HG03196 (cell line): ENCODE data around the gene YRDC.
"Not testable (repeated sequence)": the region's sequence is repeated elsewhere in the genome, so short reads cannot be mapped to it uniquely, and the experiment has no call there.

Source experiments
- ATAC-seq: cut with Tn5 transposase; IDR thresholded peaks from one replicate; pipeline ENCODE4 v1.9.1; 2021; ENCODE audit not compliant: unreplicated experiment

The YRDC gene

DNA sequence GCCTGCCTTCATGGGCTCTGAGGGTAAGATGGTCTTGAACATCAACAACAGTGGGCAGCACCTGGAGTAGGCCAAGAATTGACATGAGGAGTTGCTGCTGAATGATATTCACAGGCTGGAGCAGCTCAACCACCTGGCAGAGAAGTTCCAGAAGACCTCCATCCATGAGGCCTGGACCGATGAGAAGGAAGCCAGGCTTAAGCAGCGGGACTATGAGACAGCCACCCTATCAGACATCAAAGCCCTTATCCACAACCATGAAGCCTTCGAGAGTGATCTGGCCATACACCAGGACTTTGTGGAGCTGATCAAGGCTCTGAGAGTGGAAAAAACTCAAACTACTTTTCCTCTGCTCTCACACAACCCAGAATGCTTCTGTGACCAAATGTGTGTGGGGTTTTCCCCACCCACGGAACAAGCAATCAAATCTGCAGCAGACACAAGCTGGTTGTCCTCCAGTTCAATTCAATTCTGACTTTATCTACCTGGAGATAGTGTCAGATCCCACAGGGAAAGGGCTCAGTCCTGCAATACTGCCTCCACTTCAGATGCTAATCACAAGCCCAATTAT is 31.0 kb downstream of the YRDC start:
- no peak for ATAC-seq

DNA sequence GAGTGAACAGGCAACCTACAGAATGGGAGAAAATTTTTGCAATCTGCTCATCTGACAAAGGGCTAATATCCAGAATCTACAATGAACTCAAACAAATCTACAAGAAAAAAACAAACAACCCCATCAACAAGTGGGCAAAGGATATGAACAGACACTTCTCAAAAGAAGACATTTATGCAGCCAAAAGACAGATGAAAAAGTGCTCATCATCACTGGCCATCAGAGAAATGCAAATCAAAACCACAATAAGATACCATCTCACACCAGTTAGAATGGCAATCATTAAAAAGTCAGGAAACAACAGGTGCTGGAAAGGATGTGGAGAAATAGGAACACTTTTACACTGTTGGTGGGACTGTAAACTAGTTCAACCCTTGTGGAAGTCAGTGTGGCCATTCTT is 36.6 kb downstream of the YRDC start:
- ATAC-seq = not testable (repeated sequence)

DNA sequence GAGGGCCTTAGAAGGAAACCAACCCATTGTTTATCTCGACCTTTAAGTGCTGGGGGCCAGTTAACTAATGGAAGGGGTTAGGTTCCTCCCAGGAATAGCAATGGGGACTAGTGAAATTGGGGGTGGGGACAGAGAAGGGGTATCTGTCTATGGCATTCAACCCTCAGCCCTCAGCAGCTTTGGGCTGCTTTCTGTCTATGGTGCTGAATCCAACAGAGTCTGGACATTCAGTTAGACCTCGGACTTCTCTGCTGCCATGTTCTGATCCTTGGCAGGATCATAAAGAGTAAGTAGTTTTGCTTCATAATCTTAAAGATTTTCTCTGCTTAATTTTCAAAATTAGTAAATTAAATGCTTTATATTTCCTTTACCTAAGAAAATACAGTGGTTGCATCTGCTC is 40.5 kb downstream of the YRDC start:
- no peak for ATAC-seq

DNA sequence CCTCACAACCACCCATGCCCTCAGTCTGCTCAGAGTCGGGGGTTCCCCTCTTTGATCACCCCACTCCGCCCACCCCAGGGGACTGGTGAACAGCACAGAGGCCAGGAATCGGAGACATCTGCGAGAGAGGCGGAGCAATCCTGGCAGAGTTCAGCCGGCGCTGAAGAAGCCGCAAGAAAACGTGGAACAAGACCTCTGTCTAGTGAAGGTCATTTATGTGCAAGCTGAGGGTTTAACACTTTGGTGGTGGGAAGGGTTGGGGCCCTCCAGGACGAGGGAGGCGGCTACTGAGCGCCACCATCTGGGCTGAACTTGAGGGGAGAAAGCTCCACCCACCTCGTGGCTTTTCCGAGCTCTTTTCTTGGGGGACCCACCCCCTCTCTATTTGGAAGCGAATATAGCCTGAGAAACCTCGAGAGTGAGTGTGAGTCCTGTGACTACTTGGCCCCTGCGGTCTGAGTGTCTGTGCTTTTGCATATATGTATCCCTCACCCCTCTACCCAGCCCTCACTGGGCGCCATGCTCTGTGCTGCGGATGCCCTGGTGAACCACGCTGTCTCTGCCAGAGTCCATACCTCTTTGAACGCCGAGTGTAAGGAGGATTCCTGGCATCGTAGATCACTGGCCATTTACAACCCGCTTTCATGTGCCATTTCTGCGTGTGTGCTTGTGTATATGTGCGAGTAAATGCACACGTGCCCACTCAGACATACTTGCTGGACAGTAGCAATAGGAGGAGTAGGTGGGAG is 41.9 kb downstream of the YRDC start:
- no peak for ATAC-seq

DNA sequence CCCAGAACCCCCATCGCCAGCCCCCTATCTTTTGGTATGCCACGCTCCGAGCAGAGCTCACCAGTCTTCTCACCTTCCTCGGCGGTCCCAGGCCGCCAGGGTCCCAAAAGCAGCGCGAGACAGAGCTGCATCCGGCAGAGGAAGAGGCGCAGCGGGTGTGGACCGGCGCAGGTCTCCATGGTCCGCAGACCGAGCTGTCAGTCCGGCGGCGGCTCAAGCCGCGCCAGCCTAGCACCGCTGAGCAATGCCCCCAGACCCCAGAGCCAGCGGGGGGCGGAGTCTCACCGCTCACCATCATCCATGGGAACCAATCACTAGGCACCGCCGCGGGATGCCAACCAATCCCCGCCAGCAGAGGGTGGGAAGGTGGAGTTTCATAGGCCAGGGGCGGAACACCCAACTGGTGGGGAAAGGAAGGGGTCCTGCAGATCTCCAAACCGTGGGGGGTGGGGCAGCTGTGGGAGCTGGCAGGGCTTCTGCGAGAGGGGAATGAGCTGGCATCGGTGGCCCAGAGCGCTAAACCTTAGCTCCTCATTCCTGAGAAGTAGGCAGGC is 43.0 kb downstream of the YRDC start, which contains the start of gene EPHA10:
Gene EPHA10 (minus strand): TSS at position 233 of the 554 bp plus-strand sequence. CDS start 54 bp downstream, at position 179.
- ATAC-seq = no peak

DNA sequence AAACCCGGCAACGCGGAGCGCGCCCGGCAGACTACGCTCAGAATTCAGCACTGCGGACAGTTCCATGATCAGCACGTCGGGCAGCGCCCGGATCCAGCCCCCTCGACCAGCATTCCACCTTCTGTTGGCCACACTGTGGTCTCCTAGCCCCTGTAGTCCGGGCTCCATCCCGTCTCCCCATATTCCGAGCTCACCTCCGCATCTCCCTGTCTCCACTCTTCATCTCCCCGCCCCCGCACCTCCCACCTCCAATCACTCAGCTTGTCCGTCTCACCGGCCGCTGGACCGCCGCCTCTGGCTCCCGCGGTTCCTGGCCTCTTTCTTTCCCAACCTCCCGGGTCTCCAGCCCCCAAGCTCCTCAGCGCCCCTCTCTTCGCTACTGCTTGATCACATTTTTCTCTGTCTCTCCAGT is 43.6 kb downstream of the YRDC start:
- no peak for ATAC-seq

DNA sequence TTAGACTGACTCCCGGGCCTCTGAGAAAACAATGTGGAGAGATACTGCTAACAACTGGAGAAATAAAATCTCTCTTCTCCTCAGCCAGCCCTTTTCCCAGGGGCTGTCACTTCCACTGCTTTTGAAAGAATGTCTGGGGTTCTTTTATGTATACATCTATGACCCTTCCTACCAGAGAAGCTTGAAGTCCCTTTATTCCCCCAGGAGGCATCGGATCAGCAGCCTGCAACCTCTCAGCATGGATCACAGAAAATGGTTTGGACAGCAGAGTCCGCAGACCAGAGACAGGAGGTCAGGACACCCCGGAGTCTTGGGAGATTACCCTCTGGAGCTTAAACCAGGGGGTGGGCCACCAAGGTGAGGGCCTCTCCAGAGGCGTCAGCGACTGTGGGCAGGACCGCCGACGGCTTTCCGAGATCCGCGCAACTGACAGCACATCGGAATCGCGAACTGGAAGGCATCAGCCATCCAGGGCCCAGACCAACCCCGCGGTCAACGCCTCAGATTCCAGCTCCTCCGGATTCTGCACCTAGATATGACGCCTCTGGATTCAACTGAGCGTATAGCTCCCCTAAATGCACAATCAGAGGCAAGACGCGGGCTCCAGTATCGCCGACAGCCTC is 44.1 kb downstream of the YRDC start:
- no peak for ATAC-seq

DNA sequence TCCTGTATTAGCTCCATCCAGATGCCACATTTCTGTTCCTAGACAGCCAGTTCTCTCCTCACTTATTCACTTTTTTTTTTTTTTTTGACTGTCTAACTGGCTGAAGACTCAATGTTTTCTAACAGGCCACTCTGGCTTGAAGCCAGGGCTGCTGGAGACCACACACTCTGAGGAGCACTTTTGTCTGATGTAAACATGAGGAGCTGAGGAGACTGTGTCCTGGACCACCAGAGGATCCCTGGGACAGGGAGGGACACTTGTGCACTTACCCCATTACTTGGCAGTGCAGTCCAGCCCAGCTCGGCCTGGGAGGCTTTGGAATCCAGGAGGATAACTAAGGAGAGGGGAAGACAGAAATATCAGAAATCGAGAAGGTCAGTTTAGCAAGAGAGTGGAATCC is 45.5 kb downstream of the YRDC start:
- ATAC-seq = no peak

DNA sequence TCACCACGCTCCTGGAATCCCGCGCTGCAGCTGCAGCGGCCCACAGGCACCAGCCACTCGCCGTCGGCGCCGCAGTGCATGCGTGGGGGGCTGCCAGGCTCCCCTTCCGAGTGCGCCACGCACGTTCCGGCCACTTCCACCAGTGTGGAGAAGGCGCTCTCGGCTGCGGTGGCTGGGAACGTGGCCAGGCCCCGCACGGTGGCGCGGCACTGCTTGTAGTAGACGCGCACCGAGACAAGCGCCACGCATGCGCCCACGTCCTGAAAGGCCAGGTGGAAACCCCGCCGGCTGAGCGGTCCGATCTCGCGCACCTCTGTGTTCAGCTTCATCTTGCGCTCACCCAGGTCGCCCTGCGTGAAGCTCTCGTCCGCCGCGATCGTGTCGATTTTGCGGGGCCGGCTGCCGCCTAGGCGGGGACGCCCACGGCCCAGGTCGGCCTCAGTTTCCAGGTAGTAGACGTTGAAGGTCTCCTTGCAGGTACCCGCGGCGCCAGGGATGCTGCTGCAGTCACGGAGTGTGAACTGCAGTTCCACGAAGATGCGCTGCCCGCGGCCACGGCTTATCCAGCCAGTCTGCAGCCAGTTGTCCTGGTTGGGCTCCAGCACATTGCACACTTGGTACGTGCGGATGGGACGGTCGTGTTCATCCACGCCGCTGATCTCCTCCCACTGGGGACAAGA is 46.5 kb downstream of the YRDC start:
- no peak for ATAC-seq

DNA sequence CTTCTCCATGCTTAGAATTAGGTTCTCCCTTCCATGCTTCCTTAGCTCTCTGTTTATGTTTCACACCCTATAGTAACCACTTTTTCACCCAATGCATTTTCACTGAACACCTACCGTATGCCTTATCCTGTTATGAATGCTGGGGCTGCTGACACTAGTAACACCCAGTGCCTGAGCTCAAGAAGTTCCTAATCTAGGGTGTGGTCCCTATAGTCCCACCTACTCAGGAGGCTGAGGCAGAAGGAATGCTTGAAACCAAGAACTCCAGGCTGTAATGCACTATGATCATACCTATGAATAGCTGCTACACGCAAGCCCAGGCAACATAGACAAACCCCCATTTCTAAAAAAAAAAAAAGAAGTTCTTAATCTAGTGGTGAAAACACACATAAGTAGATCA is 48.6 kb downstream of the YRDC start:
- no peak for ATAC-seq

DNA sequence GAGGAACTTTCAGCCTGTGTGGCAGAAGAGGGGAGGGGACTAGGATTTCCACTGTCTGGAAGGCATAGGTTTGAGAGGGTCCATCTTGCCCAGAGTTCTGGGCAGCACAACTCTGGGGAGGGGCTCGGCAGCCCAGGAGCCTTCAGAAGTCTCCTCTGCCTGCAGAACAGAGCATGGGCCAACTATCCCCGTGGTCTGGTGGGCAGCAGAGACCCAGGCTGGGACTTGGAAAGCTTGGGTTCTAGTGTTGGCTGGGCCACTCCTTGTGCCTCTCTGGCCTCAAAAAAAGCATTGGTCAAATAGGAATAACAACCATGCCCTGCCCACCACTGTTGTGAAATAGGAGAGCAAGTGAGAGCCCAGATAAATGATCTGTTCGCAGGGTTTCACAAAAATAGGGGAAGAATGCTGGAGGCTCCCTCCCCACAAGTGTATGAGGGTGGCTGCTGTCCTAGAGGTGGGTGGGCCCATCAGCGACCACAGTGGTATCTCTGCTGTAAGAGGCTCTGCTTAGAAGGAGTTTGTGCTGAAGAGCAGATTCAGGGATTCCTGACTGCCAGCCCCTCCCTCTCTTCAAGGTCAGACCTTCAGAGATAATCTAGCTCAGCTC is 52.0 kb downstream of the YRDC start:
- ATAC-seq = no peak

DNA sequence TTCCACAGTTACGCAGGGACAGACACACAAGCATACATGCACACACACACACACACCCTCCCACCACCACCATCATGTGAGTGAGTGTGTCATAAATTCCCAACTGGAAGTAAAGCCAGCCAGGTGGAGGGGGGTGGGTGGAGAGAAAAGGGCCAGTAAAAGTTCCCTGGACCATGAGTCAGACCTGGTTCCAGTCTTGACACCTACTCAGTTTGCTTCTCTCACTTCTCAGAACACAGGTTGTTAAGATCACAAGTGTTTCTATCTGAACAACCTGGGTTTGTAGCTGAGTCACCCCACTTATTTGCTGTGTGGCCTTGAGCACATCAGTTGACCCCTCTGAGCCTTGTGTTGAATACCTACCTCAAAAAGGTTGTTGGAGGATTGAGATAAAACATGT is 52.7 kb downstream of the YRDC start:
- no peak for ATAC-seq

DNA sequence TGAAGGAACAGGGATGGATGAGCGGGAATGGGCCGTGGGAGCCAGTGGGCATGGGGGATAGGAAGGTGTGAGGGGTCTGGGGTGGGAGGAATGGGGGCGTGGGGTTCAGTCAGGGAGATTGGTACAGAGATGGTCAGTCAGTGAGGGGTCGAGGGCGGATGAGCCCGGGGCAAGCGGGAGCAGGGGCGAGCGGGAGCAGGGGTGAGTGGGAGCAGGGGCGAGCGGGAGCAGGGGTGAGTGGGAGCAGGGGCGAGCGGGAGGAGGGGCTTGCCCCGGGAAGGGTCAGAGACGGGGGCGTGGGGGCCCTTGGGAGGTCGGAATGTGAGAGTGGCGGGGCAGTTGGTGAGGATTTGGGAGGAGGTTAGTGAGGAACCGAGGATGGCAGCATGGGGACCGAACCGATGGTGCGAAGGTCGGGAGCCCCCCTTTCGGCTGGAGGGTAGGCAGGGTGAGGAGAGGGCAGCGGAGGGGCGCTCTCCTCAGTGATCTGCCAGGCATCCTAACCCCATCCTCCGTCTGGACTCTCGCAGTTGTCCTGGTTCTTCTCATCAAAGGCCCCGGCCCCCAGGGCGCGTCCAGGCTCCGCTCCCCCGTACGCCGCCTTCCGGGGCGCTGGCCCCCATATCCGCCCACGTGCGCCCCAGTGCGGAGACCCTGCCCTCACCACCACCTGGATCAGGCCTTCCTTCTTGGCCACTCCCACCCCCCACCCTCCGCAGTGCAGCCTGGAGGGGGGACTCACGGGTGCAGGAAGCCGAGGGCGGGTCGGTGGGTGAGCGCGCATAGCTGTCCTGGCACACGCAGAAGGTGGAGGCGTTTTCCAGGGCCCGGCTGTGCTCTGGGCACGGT is 54.3 kb downstream of the YRDC start:
- no peak for ATAC-seq
